ENCODE data around the gene CLCF1.

The CLCF1 gene

DNA sequence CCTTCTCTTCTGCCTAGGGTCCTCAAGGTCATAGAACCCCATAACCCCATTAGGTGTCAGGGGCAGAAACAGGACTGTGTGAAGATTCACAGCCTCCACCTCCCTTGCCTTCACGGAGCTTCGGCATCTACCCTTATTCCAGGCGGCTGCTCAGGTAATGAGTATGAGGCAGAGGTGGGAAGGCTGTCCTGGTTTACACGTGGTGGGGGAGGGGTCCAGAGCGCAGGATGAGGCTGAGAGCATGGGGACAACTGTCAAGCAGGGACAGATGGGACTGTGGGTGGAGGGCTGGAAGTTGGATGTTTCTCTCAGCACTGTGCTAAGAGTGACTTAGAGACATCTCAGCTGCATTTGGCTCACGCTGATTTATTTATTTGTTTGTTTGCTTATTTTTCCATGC, 14.1 kb upstream of the CLCF1 start:
- H3K79me2 ChIP-seq (ENCODE audit: control insufficient read depth, low read length), result peaks cover 22% of the 10 kb centered on the region
- peaks cover 29% of the 10 kb centered on the region for H3K4me1 ChIP-seq (ENCODE audit: control insufficient read depth, low read length)
- peaks cover 5% of the 10 kb centered on the region for H3K36me3 ChIP-seq (ENCODE audit: control insufficient read depth, low read length)
- no peak for TF ChIP-seq EZH2phosphoT487 (IDR thresholded peaks at IDR 0.05; ENCODE audit: borderline replicate concordance, low read length)
- TF ChIP-seq, protein P1, sequence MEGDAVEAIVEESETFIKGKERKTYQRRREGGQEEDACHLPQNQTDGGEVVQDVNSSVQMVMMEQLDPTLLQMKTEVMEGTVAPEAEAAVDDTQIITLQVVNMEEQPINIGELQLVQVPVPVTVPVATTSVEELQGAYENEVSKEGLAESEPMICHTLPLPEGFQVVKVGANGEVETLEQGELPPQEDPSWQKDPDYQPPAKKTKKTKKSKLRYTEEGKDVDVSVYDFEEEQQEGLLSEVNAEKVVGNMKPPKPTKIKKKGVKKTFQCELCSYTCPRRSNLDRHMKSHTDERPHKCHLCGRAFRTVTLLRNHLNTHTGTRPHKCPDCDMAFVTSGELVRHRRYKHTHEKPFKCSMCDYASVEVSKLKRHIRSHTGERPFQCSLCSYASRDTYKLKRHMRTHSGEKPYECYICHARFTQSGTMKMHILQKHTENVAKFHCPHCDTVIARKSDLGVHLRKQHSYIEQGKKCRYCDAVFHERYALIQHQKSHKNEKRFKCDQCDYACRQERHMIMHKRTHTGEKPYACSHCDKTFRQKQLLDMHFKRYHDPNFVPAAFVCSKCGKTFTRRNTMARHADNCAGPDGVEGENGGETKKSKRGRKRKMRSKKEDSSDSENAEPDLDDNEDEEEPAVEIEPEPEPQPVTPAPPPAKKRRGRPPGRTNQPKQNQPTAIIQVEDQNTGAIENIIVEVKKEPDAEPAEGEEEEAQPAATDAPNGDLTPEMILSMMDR (IDR thresholded peaks at IDR 0.05; ENCODE audit: low read depth, low read length, poor library complexity, severe bottlenecking), result no peak
- H3K9me3 ChIP-seq (ENCODE audit: control insufficient read depth, insufficient read depth, low read length), result no peaks in the 10 kb centered on the region
- H4K20me1 ChIP-seq (ENCODE audit: control insufficient read depth, insufficient read depth, low read depth, low read length), result no peaks in the 10 kb centered on the region
- no peak overlapping the region for H3K27ac ChIP-seq (ENCODE audit: low read depth, low read length)
- no peaks in the 10 kb centered on the region for H3F3A ChIP-seq (ENCODE audit: control insufficient read depth, insufficient read depth)
- H3K27me3 ChIP-seq (ENCODE audit: control insufficient read depth, low read length), result 0 out of 2 replicates have a peak, but pooled peaks cover 3% of the 10 kb centered on the region
- H3K4me2 ChIP-seq (ENCODE audit: low read length), result no peak overlapping the region
- H3K9me2 ChIP-seq (replicated peaks; ENCODE audit: control insufficient read depth, low read length), result no peaks in the 10 kb centered on the region
- no peak overlapping the region for H3K4me3 ChIP-seq (ENCODE audit: low read length)

DNA sequence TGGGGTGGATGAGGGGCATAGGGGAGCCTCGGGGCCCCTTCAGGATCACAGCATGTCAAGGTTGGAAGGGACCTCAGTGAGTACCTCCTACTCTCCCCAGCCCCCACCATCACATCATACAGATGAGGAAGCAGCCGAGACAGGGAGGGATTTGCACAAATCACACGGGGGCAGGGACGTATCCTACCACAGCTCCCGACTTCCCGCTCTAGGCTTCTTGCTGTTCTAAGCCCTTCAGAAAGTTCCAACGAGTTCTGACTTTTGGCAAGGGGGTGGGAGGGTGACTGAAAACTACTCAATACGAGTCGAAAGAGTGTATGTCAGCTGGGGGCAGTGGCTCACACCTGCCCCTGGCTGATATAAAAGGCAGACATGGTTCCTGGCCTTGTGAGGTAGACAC, 13.7 kb upstream of the CLCF1 start:
- H3K27me3 ChIP-seq (ENCODE audit: control insufficient read depth, low read length), result 0 out of 2 replicates have a peak, but pooled peaks cover 3% of the 10 kb centered on the region
- no peaks in the 10 kb centered on the region for H3K9me2 ChIP-seq (replicated peaks; ENCODE audit: control insufficient read depth, low read length)
- H3K27ac ChIP-seq (ENCODE audit: low read depth, low read length), result no peak overlapping the region
- peaks cover 2% of the 10 kb centered on the region; the same call in 1 of the 2 replicates for H3K36me3 ChIP-seq (ENCODE audit: control insufficient read depth, low read length)
- H3F3A ChIP-seq (ENCODE audit: control insufficient read depth, insufficient read depth), result no peaks in the 10 kb centered on the region
- H3K4me2 ChIP-seq (ENCODE audit: low read length), result no peak overlapping the region; the same call in 1 of the 2 replicates
- H4K20me1 ChIP-seq (ENCODE audit: control insufficient read depth, insufficient read depth, low read depth, low read length), result no peaks in the 10 kb centered on the region
- TF ChIP-seq EZH2phosphoT487 (IDR thresholded peaks at IDR 0.05; ENCODE audit: borderline replicate concordance, low read length), result no peak
- TF ChIP-seq, protein P1 (IDR thresholded peaks at IDR 0.05; ENCODE audit: low read depth, low read length, poor library complexity, severe bottlenecking), result no peak
- H3K9me3 ChIP-seq (ENCODE audit: control insufficient read depth, insufficient read depth, low read length), result no peaks in the 10 kb centered on the region
- peaks cover 32% of the 10 kb centered on the region for H3K4me1 ChIP-seq (ENCODE audit: control insufficient read depth, low read length)
- H3K79me2 ChIP-seq (ENCODE audit: control insufficient read depth, low read length), result peaks cover 17% of the 10 kb centered on the region
- H3K4me3 ChIP-seq (ENCODE audit: low read length), result no peak overlapping the region

DNA sequence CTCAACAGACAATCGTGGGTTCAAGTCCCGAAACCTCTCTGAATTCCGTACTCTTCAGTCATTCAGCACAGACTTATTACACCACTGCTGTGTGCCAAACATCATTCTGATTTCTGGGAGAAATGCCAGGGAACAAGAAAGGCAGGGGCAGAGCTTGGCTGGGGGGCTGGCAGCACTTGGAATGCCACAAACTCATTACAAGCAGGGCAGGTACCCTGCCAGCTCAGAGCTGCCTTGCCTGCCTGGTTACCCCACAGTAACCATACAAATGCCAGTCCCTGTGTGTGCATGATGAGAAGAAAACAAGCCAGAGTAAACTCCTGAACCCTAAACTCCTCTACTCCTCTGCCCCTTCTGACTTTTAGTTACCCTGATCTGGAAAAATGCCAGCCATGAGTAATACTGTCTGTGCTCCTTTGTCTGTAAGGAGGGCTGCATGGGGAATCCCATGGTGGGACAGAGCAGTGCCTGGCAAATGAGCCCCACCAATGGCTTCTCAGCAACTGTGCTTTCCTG, 11.5 kb upstream of the CLCF1 start:
- Histone ChIP-seq H3K36me3 (ENCODE audit: control insufficient read depth, low read length) (no peaks in the 10 kb centered on the region), H3K4me2 (ENCODE audit: low read length) (no peak overlapping the region), H3K27ac (ENCODE audit: low read depth, low read length) (no peak overlapping the region)

More for the DNA sequence above, 11.5 kb upstream of the CLCF1 start:
- H3F3A ChIP-seq (ENCODE audit: control insufficient read depth, insufficient read depth), result 0 out of 2 replicates have a peak, but pooled peaks cover 4% of the 10 kb centered on the region
- H3K4me1 ChIP-seq (ENCODE audit: control insufficient read depth, low read length), result peaks cover 43% of the 10 kb centered on the region
- H3K9me2 ChIP-seq (replicated peaks; ENCODE audit: control insufficient read depth, low read length), result no peaks in the 10 kb centered on the region
- no peaks in the 10 kb centered on the region for H3K9me3 ChIP-seq (ENCODE audit: control insufficient read depth, insufficient read depth, low read length)
- 0 out of 2 replicates have a peak, but pooled peaks cover 3% of the 10 kb centered on the region for H3K27me3 ChIP-seq (ENCODE audit: control insufficient read depth, low read length)
- no peak overlapping the region for H3K4me3 ChIP-seq (ENCODE audit: low read length)
- H3K79me2 ChIP-seq (ENCODE audit: control insufficient read depth, low read length), result peaks cover 2% of the 10 kb centered on the region
- H4K20me1 ChIP-seq (ENCODE audit: control insufficient read depth, insufficient read depth, low read depth, low read length), result no peaks in the 10 kb centered on the region
- TF ChIP-seq, protein P1 (IDR thresholded peaks at IDR 0.05; ENCODE audit: low read depth, low read length, poor library complexity, severe bottlenecking), result no peak
- TF ChIP-seq EZH2phosphoT487 (IDR thresholded peaks at IDR 0.05; ENCODE audit: borderline replicate concordance, low read length), result no peak
